WTC11 (cell line): ENCODE measurements around the gene HBEGF.

Experiments
- ATF1 ChIP-seq: sonication (generic); formaldehyde crosslinking; IDR thresholded peaks from 2 replicates; pipeline ENCODE4 v1.8.1; 2023; ENCODE audit warnings: mild to moderate bottlenecking, moderate library complexity, missing genetic modification reagents
- CBFB ChIP-seq: sonication (generic); formaldehyde crosslinking; IDR thresholded peaks from 2 replicates; pipeline ENCODE4 v1.8.1; 2022; ENCODE audit warnings: mild to moderate bottlenecking, low read depth, missing genetic modification reagents
- SMAD4 ChIP-seq: sonication (generic); formaldehyde crosslinking; IDR thresholded peaks from 2 replicates; pipeline ENCODE4 v1.8.0; 2022; ENCODE audit warnings: mild to moderate bottlenecking, missing genetic modification reagents
- ZNF121 ChIP-seq: sonication (generic); formaldehyde crosslinking; IDR thresholded peaks from 2 replicates; pipeline ENCODE4 v1.8.0; 2023; ENCODE audit warnings: missing genetic modification reagents
- ZNF138 ChIP-seq: sonication (generic); formaldehyde crosslinking; conservative IDR thresholded peaks from 2 replicates; pipeline ENCODE4 v1.8.1; 2022; ENCODE audit warnings: mild to moderate bottlenecking, moderate library complexity, missing genetic modification reagents
- ZNF219 ChIP-seq: sonication (generic); formaldehyde crosslinking; IDR thresholded peaks from 2 replicates; pipeline ENCODE4 v1.8.0; 2023; ENCODE audit warnings: missing genetic modification reagents, mild to moderate bottlenecking, borderline replicate concordance
- TF ChIP-seq, protein P1 (sequence below): fragments of 200-600 bp; IDR thresholded peaks from 2 replicates; pipeline ENCODE4 v1.8.0; 2022; ENCODE audit warnings: antibody characterized with exemption
- TF ChIP-seq, protein P2 (sequence below): sonication (generic); formaldehyde crosslinking; IDR thresholded peaks from 2 replicates; pipeline ENCODE4 v1.8.1; 2023; ENCODE audit warnings: mild to moderate bottlenecking, moderate library complexity, missing genetic modification reagents
- TF ChIP-seq, protein P3 (sequence below): sonication (generic); formaldehyde crosslinking; IDR thresholded peaks from 2 replicates; pipeline ENCODE4 v1.8.0; 2022; ENCODE audit warnings: mild to moderate bottlenecking, missing genetic modification reagents

DNA sequence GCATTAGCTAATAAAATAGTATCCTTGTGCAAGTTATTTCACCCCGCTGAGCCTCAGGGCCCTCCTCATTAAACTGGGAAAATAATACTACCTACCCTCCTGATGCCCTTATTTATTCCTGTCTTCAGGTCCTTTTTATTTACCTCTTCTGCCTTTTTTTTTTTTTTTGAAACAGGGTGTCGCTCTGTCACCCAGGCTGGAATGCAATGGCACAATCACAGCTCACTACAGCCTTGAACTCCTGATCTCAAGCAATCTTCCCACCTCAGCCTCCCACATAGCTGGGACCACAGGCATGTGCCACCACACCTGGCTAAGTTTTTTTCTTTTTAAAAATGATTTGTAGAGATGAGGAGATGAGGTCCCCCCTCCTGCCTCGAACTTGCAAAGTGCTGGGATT, 20.9 kb downstream of the HBEGF start:
- TF ChIP-seq ZNF121 (CRISPR knock-in tag) = no peak
- TF ChIP-seq, protein P1, sequence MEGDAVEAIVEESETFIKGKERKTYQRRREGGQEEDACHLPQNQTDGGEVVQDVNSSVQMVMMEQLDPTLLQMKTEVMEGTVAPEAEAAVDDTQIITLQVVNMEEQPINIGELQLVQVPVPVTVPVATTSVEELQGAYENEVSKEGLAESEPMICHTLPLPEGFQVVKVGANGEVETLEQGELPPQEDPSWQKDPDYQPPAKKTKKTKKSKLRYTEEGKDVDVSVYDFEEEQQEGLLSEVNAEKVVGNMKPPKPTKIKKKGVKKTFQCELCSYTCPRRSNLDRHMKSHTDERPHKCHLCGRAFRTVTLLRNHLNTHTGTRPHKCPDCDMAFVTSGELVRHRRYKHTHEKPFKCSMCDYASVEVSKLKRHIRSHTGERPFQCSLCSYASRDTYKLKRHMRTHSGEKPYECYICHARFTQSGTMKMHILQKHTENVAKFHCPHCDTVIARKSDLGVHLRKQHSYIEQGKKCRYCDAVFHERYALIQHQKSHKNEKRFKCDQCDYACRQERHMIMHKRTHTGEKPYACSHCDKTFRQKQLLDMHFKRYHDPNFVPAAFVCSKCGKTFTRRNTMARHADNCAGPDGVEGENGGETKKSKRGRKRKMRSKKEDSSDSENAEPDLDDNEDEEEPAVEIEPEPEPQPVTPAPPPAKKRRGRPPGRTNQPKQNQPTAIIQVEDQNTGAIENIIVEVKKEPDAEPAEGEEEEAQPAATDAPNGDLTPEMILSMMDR = no peak
- TF ChIP-seq SMAD4 (CRISPR knock-in tag) = no peak
- TF ChIP-seq ZNF219 (CRISPR knock-in tag) = no peak
- TF ChIP-seq CBFB (CRISPR knock-in tag) = no peak
- TF ChIP-seq, protein P2, sequence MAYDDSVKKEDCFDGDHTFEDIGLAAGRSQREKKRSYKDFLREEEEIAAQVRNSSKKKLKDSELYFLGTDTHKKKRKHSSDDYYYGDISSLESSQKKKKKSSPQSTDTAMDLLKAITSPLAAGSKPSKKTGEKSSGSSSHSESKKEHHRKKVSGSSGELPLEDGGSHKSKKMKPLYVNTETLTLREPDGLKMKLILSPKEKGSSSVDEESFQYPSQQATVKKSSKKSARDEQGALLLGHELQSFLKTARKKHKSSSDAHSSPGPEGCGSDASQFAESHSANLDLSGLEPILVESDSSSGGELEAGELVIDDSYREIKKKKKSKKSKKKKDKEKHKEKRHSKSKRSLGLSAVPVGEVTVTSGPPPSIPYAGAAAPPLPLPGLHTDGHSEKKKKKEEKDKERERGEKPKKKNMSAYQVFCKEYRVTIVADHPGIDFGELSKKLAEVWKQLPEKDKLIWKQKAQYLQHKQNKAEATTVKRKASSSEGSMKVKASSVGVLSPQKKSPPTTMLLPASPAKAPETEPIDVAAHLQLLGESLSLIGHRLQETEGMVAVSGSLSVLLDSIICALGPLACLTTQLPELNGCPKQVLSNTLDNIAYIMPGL (CRISPR knock-in tag) = no peak
- no peak for TF ChIP-seq ATF1
- TF ChIP-seq, protein P3, sequence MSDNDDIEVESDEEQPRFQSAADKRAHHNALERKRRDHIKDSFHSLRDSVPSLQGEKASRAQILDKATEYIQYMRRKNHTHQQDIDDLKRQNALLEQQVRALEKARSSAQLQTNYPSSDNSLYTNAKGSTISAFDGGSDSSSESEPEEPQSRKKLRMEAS = no peak
- no peak for TF ChIP-seq ZNF138 (CRISPR knock-in tag)
